HFFc6 (cell line): Measurements from ENCODE around the gene AMACR. TPM values are rescaled to one million over a fixed set of nuclear protein-coding genes. Genes with fewer than 3 reads are reported as not detected.
A peak's percentile ranks its signal among the peaks of the same experiment; 100 is the strongest.

Experiments
- DNase-seq: peaks from one replicate; pipeline ENCODE4 v3.0.0-alpha.2; 2018
- H3K27ac Mint-ChIP-seq: 2 replicates; pipeline ENCODE4 v1.8.0; 2020; ENCODE audit warnings: mild to moderate bottlenecking, mixed read lengths
- H3K27me3 Mint-ChIP-seq: 2 replicates; pipeline ENCODE4 v1.8.0; 2021; ENCODE audit warnings: mild to moderate bottlenecking, moderate library complexity, mixed read lengths; ENCODE audit not compliant: insufficient read depth
- H3K36me3 Mint-ChIP-seq: 2 replicates; pipeline ENCODE4 v1.8.0; 2021; ENCODE audit warnings: low read depth, mixed read lengths
- H3K4me1 Mint-ChIP-seq: 2 replicates; pipeline ENCODE4 v1.8.0; 2020; ENCODE audit warnings: low read depth, mixed read lengths
- H3K4me3 Mint-ChIP-seq: 2 replicates; pipeline ENCODE4 v1.8.0; 2020; ENCODE audit warnings: mild to moderate bottlenecking, moderate library complexity, mixed read lengths
- H3K9me3 Mint-ChIP-seq: 2 replicates; pipeline ENCODE4 v1.8.0; 2020; ENCODE audit warnings: mild to moderate bottlenecking, mixed read lengths
- total RNA-seq, 6 experiments: library from RNA; stranded (reverse); fragmentation: NEBNext Ultra II Directional; extraction: Animal tissue kit (Norgen Biotek cat#: 25700); gene quantifications; 2 replicates in 1 of 6; 3 replicates in 5 of 6; pipeline ENCODE4 v1.2.3, GENCODE V29; 2021
- TF ChIP-seq, protein P1 (sequence below): fragments of 200-600 bp; sonication (generic); IDR thresholded peaks from 2 replicates; pipeline ENCODE4 v1.5.0; 2021; ENCODE audit warnings: antibody characterized with exemption, mild to moderate bottlenecking

The AMACR gene
- total RNA-seq, 6 experiments from 2014 or later, result 8.1 to 16.8 (median 8.9) TPM

DNA sequence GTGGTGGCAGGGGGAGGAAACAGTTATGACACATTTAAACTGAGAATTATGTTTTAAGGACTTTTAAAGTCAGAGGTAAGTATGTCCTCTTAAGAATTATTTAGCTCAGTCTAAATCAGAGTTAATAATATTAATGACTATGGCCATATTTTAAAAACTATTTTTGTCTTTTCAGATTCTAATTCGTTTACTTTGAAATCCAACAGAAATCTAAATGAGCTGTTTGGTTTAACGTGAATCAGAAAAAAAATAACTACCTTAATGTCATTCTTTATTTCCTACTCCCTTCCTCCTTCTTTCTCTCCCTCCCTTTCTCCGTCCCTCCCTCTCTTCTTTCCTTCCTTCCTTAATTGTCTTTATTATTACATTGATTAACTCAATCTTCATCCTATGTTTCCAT, 20.5 kb upstream of the AMACR start:
- no peak overlapping the region for H3K4me3 Mint-ChIP-seq
- no peaks in the 10 kb centered on the region for H3K36me3 Mint-ChIP-seq
- no peaks in the 10 kb centered on the region for H3K9me3 Mint-ChIP-seq
- no peak overlapping the region for H3K27ac Mint-ChIP-seq
- TF ChIP-seq, protein P1, sequence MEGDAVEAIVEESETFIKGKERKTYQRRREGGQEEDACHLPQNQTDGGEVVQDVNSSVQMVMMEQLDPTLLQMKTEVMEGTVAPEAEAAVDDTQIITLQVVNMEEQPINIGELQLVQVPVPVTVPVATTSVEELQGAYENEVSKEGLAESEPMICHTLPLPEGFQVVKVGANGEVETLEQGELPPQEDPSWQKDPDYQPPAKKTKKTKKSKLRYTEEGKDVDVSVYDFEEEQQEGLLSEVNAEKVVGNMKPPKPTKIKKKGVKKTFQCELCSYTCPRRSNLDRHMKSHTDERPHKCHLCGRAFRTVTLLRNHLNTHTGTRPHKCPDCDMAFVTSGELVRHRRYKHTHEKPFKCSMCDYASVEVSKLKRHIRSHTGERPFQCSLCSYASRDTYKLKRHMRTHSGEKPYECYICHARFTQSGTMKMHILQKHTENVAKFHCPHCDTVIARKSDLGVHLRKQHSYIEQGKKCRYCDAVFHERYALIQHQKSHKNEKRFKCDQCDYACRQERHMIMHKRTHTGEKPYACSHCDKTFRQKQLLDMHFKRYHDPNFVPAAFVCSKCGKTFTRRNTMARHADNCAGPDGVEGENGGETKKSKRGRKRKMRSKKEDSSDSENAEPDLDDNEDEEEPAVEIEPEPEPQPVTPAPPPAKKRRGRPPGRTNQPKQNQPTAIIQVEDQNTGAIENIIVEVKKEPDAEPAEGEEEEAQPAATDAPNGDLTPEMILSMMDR, result no peak
- DNase-seq, result no peak
- H3K27me3 Mint-ChIP-seq, result no peaks in the 10 kb centered on the region; the same call in 1 of the 2 replicates
- peaks cover 6% of the 10 kb centered on the region for H3K4me1 Mint-ChIP-seq

DNA sequence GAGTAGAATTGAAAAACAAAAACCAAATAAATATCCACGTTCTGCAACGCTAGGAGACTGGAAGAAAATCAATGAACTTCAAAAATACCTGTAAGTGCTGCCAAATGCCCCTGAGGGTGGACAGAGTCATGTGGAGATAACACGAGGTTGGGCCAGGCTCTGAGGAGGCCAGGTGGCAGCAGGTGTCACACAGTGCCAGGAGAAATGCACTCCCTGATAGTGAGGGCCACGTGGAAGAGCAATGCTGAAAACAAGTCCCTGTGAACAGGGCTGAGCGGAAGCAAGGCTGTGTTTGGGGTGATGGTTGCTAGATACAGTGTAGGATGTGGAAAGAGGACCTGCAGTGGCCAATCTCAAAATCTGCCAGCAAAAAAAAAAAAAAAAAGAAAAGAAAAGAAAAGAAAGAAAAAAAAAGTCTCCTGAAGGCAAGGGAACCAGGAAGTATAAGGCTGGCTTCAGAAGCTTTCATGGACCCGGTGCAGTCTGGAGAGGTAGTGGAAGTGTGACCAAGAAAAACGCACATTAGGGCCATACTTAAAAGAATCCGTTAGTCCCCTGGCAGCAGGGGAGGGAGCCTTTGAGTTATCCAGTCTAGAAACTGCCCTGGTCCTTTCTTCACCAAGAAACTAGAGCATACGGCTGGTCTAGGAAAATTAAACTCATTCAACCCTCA, 18.4 kb upstream of the AMACR start:
- no peak overlapping the region for H3K4me3 Mint-ChIP-seq
- peak overlapping the region; percentile 47; the same call in 1 of the 2 replicates for H3K27ac Mint-ChIP-seq
- H3K36me3 Mint-ChIP-seq, result no peaks in the 10 kb centered on the region
- H3K27me3 Mint-ChIP-seq, result no peaks in the 10 kb centered on the region; the same call in 1 of the 2 replicates
- no peaks in the 10 kb centered on the region for H3K9me3 Mint-ChIP-seq
- peaks cover 24% of the 10 kb centered on the region for H3K4me1 Mint-ChIP-seq
- TF ChIP-seq, protein P1, result no peak
- DNase-seq, result no peak

DNA sequence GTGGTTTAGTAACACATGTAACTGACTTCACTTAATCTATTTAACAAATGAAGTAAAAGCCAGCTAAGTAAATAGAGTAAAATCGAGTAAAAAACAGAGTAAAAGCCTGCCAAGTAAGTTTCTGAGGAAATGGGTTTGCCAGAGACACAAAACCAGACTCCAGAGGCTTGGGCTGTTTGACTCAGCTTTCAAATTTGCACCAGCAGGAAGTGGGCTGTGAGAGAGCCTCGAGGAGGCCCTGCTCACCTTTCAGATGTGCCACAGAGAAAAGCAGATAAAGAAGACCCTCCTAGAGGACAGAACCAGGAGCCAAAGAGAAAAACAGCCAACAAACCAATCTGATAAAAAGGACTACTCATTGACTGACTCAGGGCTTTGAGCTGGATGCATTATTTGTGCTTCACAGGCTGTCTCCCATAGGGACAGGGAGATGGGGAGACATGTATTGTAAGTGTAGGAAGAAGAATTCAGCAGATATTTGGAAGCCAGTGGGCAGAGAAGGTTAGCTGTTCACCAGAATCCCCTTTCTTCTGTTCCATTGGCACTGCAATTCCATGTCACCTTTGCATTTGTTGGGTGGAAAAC, 14.4 kb upstream of the AMACR start:
- Mint-ChIP-seq H3K27ac (peak overlapping the region; percentile 93), H3K27me3 (no peaks in the 10 kb centered on the region), H3K9me3 (no peaks in the 10 kb centered on the region), H3K4me1 (peaks cover 36% of the 10 kb centered on the region), H3K4me3 (peak overlapping the region; percentile 11; the same call in 1 of the 2 replicates), H3K36me3 (no peaks in the 10 kb centered on the region)
- TF ChIP-seq, protein P1, result no peak
- DNase-seq, result peak; percentile 60

DNA sequence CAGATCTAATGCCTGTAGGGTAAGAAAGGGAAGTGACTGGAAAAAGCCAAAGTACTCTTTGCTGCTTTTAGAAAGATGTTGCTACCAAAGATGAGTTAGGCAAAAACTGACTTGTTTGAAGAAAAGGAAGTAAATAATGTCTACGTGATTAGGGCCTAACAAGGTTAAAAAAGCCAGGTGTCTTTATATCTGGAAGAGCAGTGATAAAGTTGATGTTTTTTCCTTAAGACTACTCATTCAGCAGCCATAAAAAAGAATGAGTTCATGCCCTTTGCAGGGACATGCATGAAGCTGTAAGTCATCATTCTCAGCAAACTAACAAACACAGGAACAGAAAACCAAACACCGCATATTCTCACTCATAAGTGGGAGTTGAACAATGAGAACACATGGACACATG, 13.5 kb upstream of the AMACR start:
- TF ChIP-seq, protein P1, result no peak
- no peak for DNase-seq
- Mint-ChIP-seq H3K4me3 (no peak overlapping the region), H3K27ac (peak overlapping the region; percentile 93), H3K27me3 (no peaks in the 10 kb centered on the region), H3K36me3 (no peaks in the 10 kb centered on the region), H3K9me3 (no peaks in the 10 kb centered on the region), H3K4me1 (peaks cover 36% of the 10 kb centered on the region)

DNA sequence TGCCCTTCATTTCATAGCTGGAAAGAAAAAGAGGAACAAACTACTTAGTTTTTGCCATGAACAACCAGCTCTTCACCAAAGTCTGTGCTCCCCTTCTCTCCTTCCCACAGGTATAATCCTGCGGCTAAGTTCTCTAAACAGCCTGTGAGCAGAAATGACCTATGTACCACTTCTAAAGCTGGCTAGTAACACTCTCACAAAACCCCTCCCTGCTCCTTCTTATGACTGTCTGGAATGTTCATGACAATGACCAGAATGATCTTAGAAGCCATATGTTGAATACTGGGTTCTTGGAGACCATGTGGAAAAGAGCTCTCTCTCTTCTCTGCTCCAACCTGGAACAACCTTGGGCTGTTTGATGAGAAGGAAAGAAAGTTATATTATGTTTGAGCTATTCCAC, 12.9 kb upstream of the AMACR start:
- no peaks in the 10 kb centered on the region for H3K9me3 Mint-ChIP-seq
- DNase-seq, result no peak
- H3K36me3 Mint-ChIP-seq, result no peaks in the 10 kb centered on the region
- no peak overlapping the region for H3K27ac Mint-ChIP-seq
- TF ChIP-seq, protein P1, result no peak
- H3K27me3 Mint-ChIP-seq, result no peaks in the 10 kb centered on the region
- peaks cover 32% of the 10 kb centered on the region for H3K4me1 Mint-ChIP-seq
- no peak overlapping the region for H3K4me3 Mint-ChIP-seq
